A673 (cell line): ENCODE results near the gene ACOT12. TPM values are rescaled to one million over a fixed set of nuclear protein-coding genes. Genes with fewer than 3 reads are reported as not detected.

Experiments
- BruUV-seq: library from RNA; stranded (reverse); fragments of 400-500 nt; replicated peaks from 2 replicates; lab custom pipeline; 2021; lab: Mats Ljungman, UMichigan
- CTCF ChIA-PET: fragments of 300-600 bp; sonication (Branson Sonifier 250); formaldehyde crosslinking; loops from one replicate; lab custom pipeline; 2022; ENCODE audit warnings: antibody characterized with exemption; lab: Charles Lee
- POLR2A ChIA-PET: fragments of 300-600 bp; sonication (Branson Sonifier 250); formaldehyde crosslinking; loops from one replicate; lab custom pipeline; 2022; ENCODE audit warnings: antibody characterized with exemption; ENCODE audit not compliant: low non-redundant PET; lab: Charles Lee
- DNase-seq: peaks from one replicate; pipeline ENCODE4 v3.0.0-alpha.2; 2015; ENCODE audit warnings: low spot score
- H3K27ac ChIP-seq: fragments of 200-600 bp; sonication (generic); 2 replicates; pipeline ENCODE4 v1.5.1; 2016; ENCODE audit warnings: mixed run types, low read depth, mild to moderate bottlenecking, mixed read lengths, antibody characterized with exemption, low read length; ENCODE audit not compliant: poor library complexity, severe bottlenecking
- H3K27me3 ChIP-seq: fragments of 200-600 bp; sonication (generic); replicated peaks from 2 replicates; pipeline ENCODE4 v1.6.1; 2017; ENCODE audit warnings: mixed run types, low read depth, mild to moderate bottlenecking, mixed read lengths, antibody characterized with exemption, low read length; ENCODE audit not compliant: insufficient read depth, poor library complexity
- H3K36me3 ChIP-seq: fragments of 200-600 bp; sonication (generic); 2 replicates; pipeline ENCODE4 v1.6.1; 2016; ENCODE audit warnings: mixed run types, mild to moderate bottlenecking, mixed read lengths, antibody characterized with exemption, low read length; ENCODE audit not compliant: insufficient read depth, poor library complexity, severe bottlenecking
- H3K4me1 ChIP-seq: fragments of 200-600 bp; sonication (generic); 2 replicates; pipeline ENCODE4 v1.6.1; 2017; ENCODE audit warnings: mixed run types, mild to moderate bottlenecking, mixed read lengths, antibody characterized with exemption, low read length; ENCODE audit not compliant: insufficient read depth, poor library complexity, severe bottlenecking
- H3K4me3 ChIP-seq: fragments of 200-600 bp; sonication (generic); 2 replicates; pipeline ENCODE4 v1.5.1; 2016; ENCODE audit warnings: low read depth, mixed run types, mild to moderate bottlenecking, mixed read lengths, low read length; ENCODE audit not compliant: poor library complexity, severe bottlenecking
- H3K9me3 ChIP-seq: fragments of 200-600 bp; sonication (generic); 2 replicates; pipeline ENCODE4 v1.6.1; 2016; ENCODE audit warnings: mixed run types, low read depth, mild to moderate bottlenecking, mixed read lengths, antibody characterized with exemption, low read length; ENCODE audit not compliant: poor library complexity, severe bottlenecking
- CTCF ChIP-seq: fragments of 300-800, 200-600 bp; sonication (generic); conservative IDR thresholded peaks from 2 replicates; pipeline ENCODE4 v1.5.1; 2017; ENCODE audit warnings: low read depth, mild to moderate bottlenecking, antibody characterized with exemption, low read length, moderate library complexity, mixed read lengths
- EZH2 ChIP-seq: fragments of 200-600 bp; sonication (generic); IDR thresholded peaks from 2 replicates; pipeline ENCODE4 v1.6.1; 2017; ENCODE audit warnings: borderline replicate concordance, low read depth, mild to moderate bottlenecking, mixed read lengths, antibody characterized with exemption, low read length; ENCODE audit not compliant: poor library complexity, severe bottlenecking
- intact Hi-C: fragments of 100-400 bp; cut with micrococcal nuclease; formaldehyde crosslinking; loops from one replicate; pipeline ENCODE4 v1.10.0; 2022; ENCODE audit not compliant: unreplicated experiment
- total RNA-seq: library from RNA; stranded (reverse); gene quantifications from 2 replicates; pipeline ENCODE4 v1.2.3, GENCODE V29; 2021

Gene ACOT12
- total RNA-seq, 1 experiment from 2014 or later, result not detected

- Histone ChIP-seq H3K4me3 (no peak overlapping the region), H3K27ac (no peak overlapping the region), H3K27me3 (no peaks in the 10 kb centered on the region), H3K4me1 (no peaks in the 10 kb centered on the region), H3K36me3 (no peaks in the 10 kb centered on the region), H3K9me3 (no peaks in the 10 kb centered on the region)
- TF ChIP-seq EZH2 (no peak), CTCF (no peak)
- BruUV-seq, result no TSS peak
- ChIA-PET CTCF (no interaction called here), POLR2A (no interaction called here)
- intact Hi-C loops, result no loop called here
- DNase-seq, result no peak
These were observed 38.4 kb downstream of the ACOT12 start for GRCh38 chr5:81355291-81356251.

- intact Hi-C loops, result no loop called here
- no peak for TF ChIP-seq CTCF
- TF ChIP-seq EZH2, result no peak
- H3K4me1 ChIP-seq, result no peaks in the 10 kb centered on the region
- BruUV-seq, result no TSS peak
- ChIA-PET POLR2A (no interaction called here), CTCF (no interaction called here)
- no peak for DNase-seq
- no peaks in the 10 kb centered on the region for H3K27me3 ChIP-seq
- H3K9me3 ChIP-seq, result no peaks in the 10 kb centered on the region
- no peaks in the 10 kb centered on the region for H3K36me3 ChIP-seq
- H3K27ac ChIP-seq, result no peak overlapping the region
- no peak overlapping the region for H3K4me3 ChIP-seq
These were observed 39.8 kb downstream of the ACOT12 start for GRCh38 chr5:81354093-81354492.

GRCh38 chr5:81353189-81353588 lies 40.7 kb downstream of the ACOT12 start:
- ChIA-PET POLR2A (no interaction called here), CTCF (interaction anchor here (0.7 kb wide), 1 partner anchor 12 kb away, joined by 3 read pairs; no protein-coding TSS in a partner anchor)
- no peak for DNase-seq
- H3K36me3 ChIP-seq, result no peaks in the 10 kb centered on the region
- intact Hi-C loops, result no loop called here
- TF ChIP-seq EZH2, result no peak
- TF ChIP-seq CTCF, result no peak
- H3K27me3 ChIP-seq, result no peaks in the 10 kb centered on the region
- BruUV-seq, result no TSS peak
- no peak overlapping the region for H3K27ac ChIP-seq
- no peaks in the 10 kb centered on the region for H3K9me3 ChIP-seq
- no peak overlapping the region for H3K4me3 ChIP-seq
- no peaks in the 10 kb centered on the region for H3K4me1 ChIP-seq
